HepG2 (cell line): ENCODE measurements around the gene CPT1B. TPM values are rescaled to one million over a fixed set of nuclear protein-coding genes. Genes with fewer than 3 reads are reported as not detected.

Source experiments
- AHR ChIP-seq: IDR thresholded peaks from 2 replicates; pipeline ENCODE4 v1.6.1; 2018; ENCODE audit warnings: missing genetic modification reagents, missing compliant biosample characterization
- CEBPG ChIP-seq: IDR thresholded peaks from 2 replicates; pipeline ENCODE4 v1.6.1; 2016
- DBP ChIP-seq: sonication (generic); formaldehyde crosslinking; IDR thresholded peaks from 2 replicates; pipeline ENCODE4 v1.4.0; 2020; ENCODE audit warnings: missing genetic modification reagents; ENCODE audit errors: not compliant biosample characterization
- FOSL2 ChIP-seq: sonication (generic); formaldehyde crosslinking; IDR thresholded peaks from 2 replicates; pipeline ENCODE4 v1.4.0; 2020; ENCODE audit warnings: missing genetic modification reagents
- HMG20A ChIP-seq: IDR thresholded peaks from 2 replicates; pipeline ENCODE4 v1.6.1; 2016; ENCODE audit warnings: borderline replicate concordance
- HNRNPK ChIP-seq: fragments of 200-400 bp; formaldehyde crosslinking; IDR thresholded peaks from 2 replicates; pipeline ENCODE4 v1.6.1; 2018; ENCODE audit warnings: low read length, low read depth, moderate library complexity, mild to moderate bottlenecking; ENCODE audit not compliant: poor library complexity, severe bottlenecking
- KMT2B ChIP-seq: IDR thresholded peaks from 2 replicates; pipeline ENCODE4 v1.6.1; 2016; ENCODE audit warnings: missing genetic modification reagents, missing compliant biosample characterization
- NFKBIZ ChIP-seq: IDR thresholded peaks from 2 replicates; pipeline ENCODE4 v1.6.1; 2018; ENCODE audit warnings: missing genetic modification reagents, missing compliant biosample characterization
- NR1H2 ChIP-seq: sonication (generic); formaldehyde crosslinking; IDR thresholded peaks from 2 replicates; pipeline ENCODE4 v1.8.1; 2022; ENCODE audit warnings: low read depth, missing genetic modification reagents, borderline replicate concordance
- PLRG1 ChIP-seq: fragments of 450-650 bp; conservative IDR thresholded peaks from 2 replicates; pipeline ENCODE4 v1.6.1; 2016
- RCOR2 ChIP-seq: IDR thresholded peaks from 2 replicates; pipeline ENCODE4 v1.6.1; 2016; ENCODE audit warnings: missing biosample characterization, missing genetic modification reagents
- SP2 ChIP-seq: sonication (generic); formaldehyde crosslinking; IDR thresholded peaks from 2 replicates; pipeline ENCODE4 v1.5.1; 2020; ENCODE audit warnings: mild to moderate bottlenecking, missing genetic modification reagents
- TCF7L2 ChIP-seq: IDR thresholded peaks from 2 replicates; pipeline ENCODE4 v1.6.1; 2011; ENCODE audit warnings: mild to moderate bottlenecking, low read depth, low read length, moderate library complexity
- TFDP1 ChIP-seq: IDR thresholded peaks from 2 replicates; pipeline ENCODE4 v1.6.1; 2016; ENCODE audit warnings: missing compliant biosample characterization, missing genetic modification reagents, borderline replicate concordance
- ZFP36L1 ChIP-seq: sonication (generic); formaldehyde crosslinking; IDR thresholded peaks from 2 replicates; pipeline ENCODE4 v1.8.0; 2022; ENCODE audit warnings: mild to moderate bottlenecking, missing genetic modification reagents, moderate library complexity
- ZMAT3 ChIP-seq: sonication (generic); formaldehyde crosslinking; conservative IDR thresholded peaks from 2 replicates; pipeline ENCODE4 v1.7.0; 2021; ENCODE audit warnings: missing genetic modification reagents
- ZNF142 ChIP-seq: sonication (generic); formaldehyde crosslinking; IDR thresholded peaks from 2 replicates; pipeline ENCODE4 v1.4.0; 2020; ENCODE audit warnings: missing genetic modification reagents
- ZNF260 ChIP-seq: sonication (generic); formaldehyde crosslinking; IDR thresholded peaks from 2 replicates; pipeline ENCODE4 v1.4.0; 2020; ENCODE audit warnings: missing genetic modification reagents, low read depth, mild to moderate bottlenecking, borderline replicate concordance
- ZNF484 ChIP-seq: sonication (generic); formaldehyde crosslinking; IDR thresholded peaks from 2 replicates; pipeline ENCODE4 v1.5.1; 2020; ENCODE audit warnings: mild to moderate bottlenecking, low read depth, missing genetic modification reagents, borderline replicate concordance
- ZNF552 ChIP-seq: sonication (generic); formaldehyde crosslinking; IDR thresholded peaks from 2 replicates; pipeline ENCODE4 v1.9.0; 2022; ENCODE audit warnings: missing genetic modification reagents, mild to moderate bottlenecking, borderline replicate concordance
- ZNF563 ChIP-seq: sonication (generic); formaldehyde crosslinking; IDR thresholded peaks from 2 replicates; pipeline ENCODE4 v1.8.0; 2022; ENCODE audit warnings: mild to moderate bottlenecking, moderate library complexity, missing genetic modification reagents
- ZNF784 ChIP-seq: sonication (generic); formaldehyde crosslinking; IDR thresholded peaks from 2 replicates; pipeline ENCODE4 v1.5.1; 2020; ENCODE audit warnings: missing genetic modification reagents, mild to moderate bottlenecking, borderline replicate concordance
- polyA plus RNA-seq, 8 experiments: library from polyadenylated mRNA; depleted of rRNA in 3 of 8; stranded (reverse) in 7 of 8; unstranded in 1 of 8; fragments of >200 nt; fragmentation: Illumina TruSeq in 4 of 8; extraction: Trizol in 4 of 8; gene quantifications; 2 replicates each; pipeline versions ENCODE4 v1.2.1 to v1.2.3, GENCODE V29; 2011 to 2016; ENCODE audit warnings: low read depth in 4 of 8, missing spikeins in 1 of 8, mixed read lengths in 1 of 8; ENCODE audit not compliant: insufficient read depth in 1 of 8
- total RNA-seq, 5 experiments: library from RNA; depleted of rRNA; stranded (reverse); fragments of >200 nt; fragmentation: Illumina TruSeq; extraction: Trizol; gene quantifications; 2 replicates each; pipeline ENCODE4 v1.2.3, GENCODE V29; 2016; ENCODE audit warnings: low read depth in 1 of 5

The CPT1B gene
- total and polyA plus RNA-seq, 2 of the 13 experiments (the other 11 are each of a cell fraction or from before 2014, with no cell fraction given): 9.2 to 19.5 TPM

- TF ChIP-seq ZNF142 (peak; percentile 64; the same call in 1 of the 2 replicates), HMG20A (no peak), HNRNPK (peak; percentile 71), RCOR2 (CRISPR knock-in tag) (no peak), ZNF484 (CRISPR knock-in tag) (no peak), ZFP36L1 (CRISPR knock-in tag) (no peak), ZNF552 (CRISPR knock-in tag) (peak; percentile 68; the same call in 1 of the 2 replicates), KMT2B (no peak), ZNF260 (CRISPR knock-in tag) (no peak), FOSL2 (CRISPR knock-in tag) (0 out of 2 replicates have a peak, but pooled peaks have one; percentile 44), ZNF784 (no peak), TFDP1 (CRISPR knock-in tag) (peak; percentile 88), CEBPG (CRISPR knock-in tag) (peak; percentile 43; the same call in 1 of the 2 replicates), ZNF563 (CRISPR knock-in tag) (peak; percentile 87), NFKBIZ (CRISPR knock-in tag) (0 out of 2 replicates have a peak, but pooled peaks have one; percentile 14), NR1H2 (CRISPR knock-in tag) (0 out of 2 replicates have a peak, but pooled peaks have one; percentile 10), ZMAT3 (CRISPR knock-in tag) (no peak; the same call in 1 of the 2 replicates), DBP (CRISPR knock-in tag) (no peak), PLRG1 (no peak), AHR (no peak), SP2 (CRISPR knock-in tag) (0 out of 2 replicates have a peak, but pooled peaks have one; percentile 25), TCF7L2 (no peak)
Observed at GRCh38 chr22:50529897-50530579, 48.2 kb downstream of the CPT1B start, which contains the start of gene TYMP (continued).
